Nephron (organoid): ENCODE results near the gene HIPK2.

Source experiments
- H3K27ac Mint-ChIP-seq, 3 experiments: 2 replicates each; pipeline ENCODE4 v1.8.0; 2020; ENCODE audit warnings: mixed read lengths in 3 of 3, mild to moderate bottlenecking in 2 of 3, moderate library complexity in 1 of 3
- H3K27me3 Mint-ChIP-seq: 2 replicates; pipeline ENCODE4 v1.8.0; 2021; ENCODE audit warnings: low read depth, mild to moderate bottlenecking, moderate library complexity, mixed read lengths
- H3K36me3 Mint-ChIP-seq: 2 replicates; pipeline ENCODE4 v1.8.0; 2020; ENCODE audit warnings: low read depth, mixed read lengths
- H3K4me1 Mint-ChIP-seq: 2 replicates; pipeline ENCODE4 v1.8.0; 2020; ENCODE audit warnings: mixed read lengths
- H3K4me3 Mint-ChIP-seq, 3 experiments: 2 replicates each; pipeline ENCODE4 v1.8.0; 2020; ENCODE audit warnings: mild to moderate bottlenecking in 3 of 3, mixed read lengths in 3 of 3, moderate library complexity in 2 of 3
- H3K9me3 Mint-ChIP-seq: 2 replicates; pipeline ENCODE4 v1.8.0; 2020; ENCODE audit warnings: mixed read lengths
- TF ChIP-seq, protein P1 (sequence below), 3 experiments: fragments of 200-600 bp; sonication (generic); IDR thresholded peaks; one replicate each; pipeline ENCODE4 v1.5.0; 2021; ENCODE audit warnings: antibody characterized with exemption in 3 of 3; ENCODE audit not compliant: unreplicated experiment in 3 of 3

HIPK2 gene

GRCh38 chr7:139526578-139527544 is 250.9 kb downstream of the HIPK2 start:
- Mint-ChIP-seq H3K4me3 (no peak overlapping the region), H3K27me3 (peaks cover 66% of the 10 kb centered on the region), H3K27ac (no peak overlapping the region), H3K9me3 (peaks cover 2% of the 10 kb centered on the region), H3K4me1 (peaks cover 4% of the 10 kb centered on the region), H3K36me3 (no peaks in the 10 kb centered on the region)
- TF ChIP-seq, protein P1, sequence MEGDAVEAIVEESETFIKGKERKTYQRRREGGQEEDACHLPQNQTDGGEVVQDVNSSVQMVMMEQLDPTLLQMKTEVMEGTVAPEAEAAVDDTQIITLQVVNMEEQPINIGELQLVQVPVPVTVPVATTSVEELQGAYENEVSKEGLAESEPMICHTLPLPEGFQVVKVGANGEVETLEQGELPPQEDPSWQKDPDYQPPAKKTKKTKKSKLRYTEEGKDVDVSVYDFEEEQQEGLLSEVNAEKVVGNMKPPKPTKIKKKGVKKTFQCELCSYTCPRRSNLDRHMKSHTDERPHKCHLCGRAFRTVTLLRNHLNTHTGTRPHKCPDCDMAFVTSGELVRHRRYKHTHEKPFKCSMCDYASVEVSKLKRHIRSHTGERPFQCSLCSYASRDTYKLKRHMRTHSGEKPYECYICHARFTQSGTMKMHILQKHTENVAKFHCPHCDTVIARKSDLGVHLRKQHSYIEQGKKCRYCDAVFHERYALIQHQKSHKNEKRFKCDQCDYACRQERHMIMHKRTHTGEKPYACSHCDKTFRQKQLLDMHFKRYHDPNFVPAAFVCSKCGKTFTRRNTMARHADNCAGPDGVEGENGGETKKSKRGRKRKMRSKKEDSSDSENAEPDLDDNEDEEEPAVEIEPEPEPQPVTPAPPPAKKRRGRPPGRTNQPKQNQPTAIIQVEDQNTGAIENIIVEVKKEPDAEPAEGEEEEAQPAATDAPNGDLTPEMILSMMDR (IDR thresholded peaks at IDR 0.05; ENCODE audit: unreplicated experiment in 3 of 3): no peak

DNA sequence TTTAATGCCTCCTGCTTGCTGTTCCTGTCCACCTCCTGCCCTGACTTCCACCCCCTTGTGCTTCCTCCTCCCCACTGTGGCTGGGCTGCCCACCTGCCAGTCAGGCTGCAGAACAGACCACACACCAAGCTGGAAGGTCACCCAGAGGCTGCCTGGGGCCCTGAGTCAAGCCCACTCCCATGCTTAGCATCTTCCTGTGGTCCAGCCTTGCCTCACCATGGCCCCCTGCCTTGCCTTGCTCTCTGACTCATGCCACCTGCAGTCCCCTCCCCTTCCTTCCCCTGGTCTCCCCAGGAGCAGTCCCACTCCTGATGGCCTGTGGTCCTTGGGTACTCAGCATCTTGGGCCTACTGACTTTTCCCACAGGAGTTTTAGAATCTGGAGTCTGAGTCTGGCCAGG is 252.0 kb downstream of the HIPK2 start:
- Mint-ChIP-seq H3K36me3 (no peaks in the 10 kb centered on the region), H3K4me3 (peak overlapping the region in 1 of 3 experiments; percentile 60), H3K27me3 (peaks cover 69% of the 10 kb centered on the region), H3K9me3 (peaks cover 5% of the 10 kb centered on the region), H3K27ac (no peak overlapping the region), H3K4me1 (peaks cover 4% of the 10 kb centered on the region)
- TF ChIP-seq, protein P1 (IDR thresholded peaks at IDR 0.05; ENCODE audit: unreplicated experiment in 3 of 3): no peak

DNA sequence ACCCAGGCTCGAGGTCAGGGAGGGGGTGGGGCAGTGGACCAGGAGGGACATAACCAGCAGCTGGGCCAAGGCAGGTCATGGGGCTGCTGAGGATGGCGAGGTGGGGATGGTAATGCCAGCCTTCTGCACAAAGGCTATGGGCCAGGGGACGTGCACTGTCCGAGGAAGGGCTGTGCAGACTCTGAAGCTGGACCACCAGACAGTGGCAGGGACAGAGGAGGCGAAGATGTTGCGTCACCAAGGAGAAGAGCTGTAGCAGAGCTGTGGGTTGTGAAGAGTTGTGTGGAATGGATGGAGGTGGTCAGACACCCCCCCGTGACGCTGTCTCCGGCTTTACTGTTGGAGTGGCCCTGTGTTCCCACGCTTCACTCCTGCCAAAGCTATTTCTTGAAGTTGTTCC is 252.6 kb downstream of the HIPK2 start:
- Mint-ChIP-seq H3K4me1 (peaks cover 4% of the 10 kb centered on the region), H3K36me3 (no peaks in the 10 kb centered on the region), H3K4me3 (peak overlapping the region; percentile 37 to 60 (median 49)), H3K9me3 (peaks cover 5% of the 10 kb centered on the region), H3K27ac (no peak overlapping the region), H3K27me3 (peaks cover 68% of the 10 kb centered on the region)
- TF ChIP-seq, protein P1 (IDR thresholded peaks at IDR 0.05; ENCODE audit: unreplicated experiment in 3 of 3): no peak

- peaks cover 5% of the 10 kb centered on the region for H3K9me3 Mint-ChIP-seq
- H3K36me3 Mint-ChIP-seq: no peaks in the 10 kb centered on the region
- TF ChIP-seq, protein P1 (IDR thresholded peaks at IDR 0.05; ENCODE audit: unreplicated experiment in 3 of 3): no peak
- peaks cover 64% of the 10 kb centered on the region for H3K27me3 Mint-ChIP-seq
- H3K4me1 Mint-ChIP-seq: peaks cover 4% of the 10 kb centered on the region
- peak overlapping the region; percentile 55 to 66 (median 55) for H3K4me3 Mint-ChIP-seq
- no peak overlapping the region for H3K27ac Mint-ChIP-seq
These were observed 253.6 kb downstream of the HIPK2 start for GRCh38 chr7:139523968-139524815.

DNA sequence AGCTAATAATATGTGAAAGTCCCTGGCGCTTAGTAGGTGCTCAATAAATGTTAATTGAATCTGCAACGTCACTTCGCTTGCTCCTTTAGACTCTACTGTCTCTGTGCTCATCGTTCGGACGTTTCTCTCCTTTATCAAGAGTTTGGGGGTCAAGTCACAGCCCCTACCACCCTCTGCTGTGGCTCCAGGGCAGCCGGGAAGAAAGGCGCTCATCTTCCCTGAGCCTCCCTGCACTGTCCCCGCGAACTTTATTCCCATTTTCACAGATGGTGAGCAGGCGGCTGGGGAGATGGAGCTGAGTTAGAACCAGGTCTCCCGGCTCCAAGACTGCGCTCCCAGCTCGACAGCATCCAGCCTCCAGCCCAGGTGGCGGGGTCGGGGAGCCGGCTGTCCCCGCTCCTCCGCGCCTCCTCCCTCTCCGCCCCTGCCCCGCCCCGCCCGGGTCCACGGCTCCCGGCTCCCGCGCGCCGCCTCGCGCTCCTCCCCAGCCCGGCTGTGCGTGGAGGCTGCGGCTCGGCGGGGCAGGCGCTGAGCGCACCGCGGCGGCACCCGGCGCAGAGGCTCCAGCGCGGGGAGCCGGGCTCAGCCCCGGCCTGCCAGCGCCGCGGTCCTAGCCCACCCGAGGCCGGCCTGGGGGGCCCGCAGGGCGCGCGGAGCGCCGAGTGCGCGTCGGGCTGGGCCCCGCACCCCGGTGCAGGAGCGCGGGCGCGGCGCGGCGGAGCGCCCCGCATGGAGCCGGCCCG is 254.4 kb downstream of the HIPK2 start, which contains the start of gene CLEC2L:
Gene CLEC2L (plus strand): TSS at position 487 of the 743 bp plus-strand sequence. CDS start 243 bp downstream, at position 730.
- Mint-ChIP-seq H3K27me3 (peaks cover 63% of the 10 kb centered on the region), H3K4me1 (peaks cover 4% of the 10 kb centered on the region), H3K9me3 (peaks cover 5% of the 10 kb centered on the region), H3K36me3 (no peaks in the 10 kb centered on the region), H3K4me3 (peak within 1 kb of the TSS; percentile 62 to 76 (median 66)), H3K27ac (no peak within 1 kb of the TSS)
- TF ChIP-seq, protein P1 (IDR thresholded peaks at IDR 0.05; ENCODE audit: unreplicated experiment in 3 of 3): no peak
